ENCODE measurements around the gene ERAP2. TPM values are rescaled to one million over a fixed set of nuclear protein-coding genes. Genes with fewer than 3 reads are reported as not detected.

Gene ERAP2
- total and polyA plus RNA-seq, 2 of the 13 experiments (the other 11 are each of a cell fraction or from before 2014, with no cell fraction given), result 12.8 to 16.6 TPM

DNA sequence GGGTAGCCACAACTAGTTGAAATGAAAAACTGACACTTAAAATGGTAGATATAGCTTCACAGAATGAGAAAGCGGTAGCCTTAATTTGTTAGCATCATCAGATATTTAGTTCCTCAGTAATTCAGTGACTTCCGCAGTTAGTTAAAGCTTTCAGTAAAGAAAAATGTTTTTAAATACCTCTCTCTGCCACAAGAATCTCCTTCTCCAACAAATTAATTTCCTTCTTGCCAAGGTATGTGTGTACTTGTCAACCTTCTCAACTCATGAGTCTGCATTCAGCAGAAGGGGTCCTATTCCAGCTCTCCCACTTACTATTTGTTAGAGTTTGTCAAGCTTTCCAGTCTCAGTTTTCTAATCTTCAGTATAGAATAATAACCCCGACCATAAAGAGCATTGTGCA is 42.3 kb upstream of the ERAP2 start (continued):
- TF ChIP-seq ZNF496 (CRISPR knock-in tag; IDR thresholded peaks at IDR 0.05; ENCODE audit: insufficient replicate concordance), result no peak

GRCh38 chr5:96835791-96836191 is 40.5 kb upstream of the ERAP2 start:
- FAIRE-seq (no peak), ATAC-seq (no peak), DNase-seq (ENCODE audit: low spot score) (no peak)
- 80% methylated on average over 2 of the region's 2 CpGs for WGBS (ENCODE audit: low lambda C conversion rate)
- POLR2A ChIA-PET, result no interaction called here
- H3K9me3 ChIP-seq (ENCODE audit: low read length), result no peaks in the 10 kb centered on the region
- no peak overlapping the region for H3K9ac ChIP-seq (ENCODE audit: insufficient read depth, low read depth, low read length)
- no peaks in the 10 kb centered on the region for H3K79me2 ChIP-seq (ENCODE audit: insufficient read depth, low read length)
- H3K27ac ChIP-seq (ENCODE audit: extremely low read length, insufficient read depth, low read length), result no peak overlapping the region
- no peaks in the 10 kb centered on the region for H3K4me1 ChIP-seq (ENCODE audit: insufficient read depth, low read length)
- H3K4me2 ChIP-seq (ENCODE audit: low read depth, low read length), result no peak overlapping the region
- no TSS peak for BruUV-seq (replicated peaks)
- H2AFZ ChIP-seq (ENCODE audit: low read length), result no peak overlapping the region
- H4K20me1 ChIP-seq (ENCODE audit: insufficient read depth, low read length), result no peaks in the 10 kb centered on the region
- CTCF ChIA-PET (ENCODE audit: low intra/inter-chr PET ratio, low total read pairs), result no interaction called here
- in situ Hi-C loops (cut with HindIII; ENCODE audit: extremely low pct_ligation_motif_present, low pct_unique_long_range_greater_than_20kb) (no loop called here), intact Hi-C loops (cut with micrococcal nuclease; ENCODE audit: unreplicated experiment) (no loop called here)
- H3K4me3 ChIP-seq (replicated peaks in 1 of 3; ENCODE audit: insufficient read depth in 1 of 3, low read depth in 2 of 3, low read length in 3 of 3), result no peak overlapping the region
- TF ChIP-seq RNF2 (conservative IDR thresholded peaks at IDR 0.05; ENCODE audit: low read depth) (no peak), ATF6 (CRISPR knock-in tag; conservative IDR thresholded peaks at IDR 0.05) (no peak), SALL2 (CRISPR knock-in tag; IDR thresholded peaks at IDR 0.05) (no peak), ARID2 (CRISPR knock-in tag; IDR thresholded peaks at IDR 0.05; ENCODE audit: borderline replicate concordance) (no peak), ATF1 (CRISPR knock-in tag; IDR thresholded peaks at IDR 0.05) (no peak), ZNF572 (CRISPR knock-in tag; IDR thresholded peaks at IDR 0.05) (no peak), STAG1 (CRISPR knock-in tag; IDR thresholded peaks at IDR 0.05) (no peak), HMG20A (CRISPR knock-in tag; IDR thresholded peaks at IDR 0.05; ENCODE audit: borderline replicate concordance) (no peak), PHB2 (IDR thresholded peaks at IDR 0.05; ENCODE audit: partially characterized antibody) (no peak), TGIF2 (CRISPR knock-in tag; IDR thresholded peaks at IDR 0.05) (no peak), ISL2 (CRISPR knock-in tag; IDR thresholded peaks at IDR 0.05) (no peak), TOPORS (CRISPR knock-in tag; IDR thresholded peaks at IDR 0.05) (no peak)
- no peaks in the 10 kb centered on the region; a peak in 1 of 5 replicates for H3K27me3 ChIP-seq (ENCODE audit: control insufficient read depth in 1 of 2, insufficient read depth in 2 of 2, low read length in 2 of 2)
- no peaks in the 10 kb centered on the region for H3K36me3 ChIP-seq (replicated peaks in 1 of 2; ENCODE audit: control insufficient read depth in 1 of 2, insufficient read depth in 2 of 2, low read length in 2 of 2)

Measured in HepG2 (cell line).